ENCODE measurements around the gene SNAP47. TPM values are rescaled to one million over a fixed set of nuclear protein-coding genes. Genes with fewer than 3 reads are reported as not detected.

Gene SNAP47
- polyA plus RNA-seq, 1 experiment = 32.8 TPM

- Histone ChIP-seq H3K4me3 (ENCODE audit: low read depth, low read length) (no peak overlapping the region), H3K36me3 (ENCODE audit: control insufficient read depth, insufficient read depth, low read length) (no peaks in the 10 kb centered on the region; the same call in 1 of the 2 replicates), H3K27me3 (ENCODE audit: control insufficient read depth, insufficient read depth, low read length) (no peaks in the 10 kb centered on the region)
- no peak for TF ChIP-seq CTCF (IDR thresholded peaks at IDR 0.05; ENCODE audit: insufficient read depth, low read depth, low read length)
- no peak for DNase-seq (ENCODE audit: low read depth)
- ChIA-PET POLR2A (no interaction called here), CTCF (no interaction called here)
Measured at GRCh38 chr1:227726318-227726717, 8.9 kb upstream of the SNAP47 start.

- no peaks in the 10 kb centered on the region for H3K27me3 ChIP-seq (ENCODE audit: control insufficient read depth, insufficient read depth, low read length)
- no peak for TF ChIP-seq CTCF (IDR thresholded peaks at IDR 0.05; ENCODE audit: insufficient read depth, low read depth, low read length)
- POLR2A ChIA-PET = no interaction called here
- DNase-seq (ENCODE audit: low read depth) = no peak
- peaks cover 7% of the 10 kb centered on the region for H3K36me3 ChIP-seq (ENCODE audit: control insufficient read depth, insufficient read depth, low read length)
- CTCF ChIA-PET = no interaction called here
- H3K4me3 ChIP-seq (ENCODE audit: low read depth, low read length) = no peak overlapping the region
Measured at GRCh38 chr1:227726924-227727599, 8.2 kb upstream of the SNAP47 start.

GRCh38 chr1:227728059-227728891 lies 7.0 kb upstream of the SNAP47 start:
- DNase-seq (ENCODE audit: low read depth) = no peak
- TF ChIP-seq CTCF (IDR thresholded peaks at IDR 0.05; ENCODE audit: insufficient read depth, low read depth, low read length) = no peak
- POLR2A ChIA-PET = no interaction called here
- peaks cover 18% of the 10 kb centered on the region for H3K36me3 ChIP-seq (ENCODE audit: control insufficient read depth, insufficient read depth, low read length)
- H3K27me3 ChIP-seq (ENCODE audit: control insufficient read depth, insufficient read depth, low read length) = no peaks in the 10 kb centered on the region
- peak overlapping the region; percentile 55 for H3K4me3 ChIP-seq (ENCODE audit: low read depth, low read length)
- CTCF ChIA-PET = interaction anchor here (1.1 kb wide), 1 partner anchor 30 kb away, joined by 3 read pairs; no protein-coding TSS in a partner anchor

GRCh38 chr1:227728892-227729143 lies 6.4 kb upstream of the SNAP47 start:
- DNase-seq (ENCODE audit: low read depth) = no peak
- H3K36me3 ChIP-seq (ENCODE audit: control insufficient read depth, insufficient read depth, low read length) = peaks cover 18% of the 10 kb centered on the region
- H3K4me3 ChIP-seq (ENCODE audit: low read depth, low read length) = peak overlapping the region; percentile 55
- no peaks in the 10 kb centered on the region for H3K27me3 ChIP-seq (ENCODE audit: control insufficient read depth, insufficient read depth, low read length)
- POLR2A ChIA-PET = no interaction called here
- no peak for TF ChIP-seq CTCF (IDR thresholded peaks at IDR 0.05; ENCODE audit: insufficient read depth, low read depth, low read length)
- CTCF ChIA-PET = interaction anchor here (0.6 to 3.4 kb wide), 8 partner anchors 29 to 859 kb away, joined by 3 to 15 read pairs (median 3); partner anchors contain the start of genes PSEN2 and WNT9A

- POLR2A ChIA-PET = no interaction called here
- H3K4me3 ChIP-seq (ENCODE audit: low read depth, low read length) = peak overlapping the region; percentile 55; the same call in 1 of the 2 replicates
- CTCF ChIA-PET = interaction anchor here (0.6 to 3.4 kb wide), 13 partner anchors 14 to 859 kb away, joined by 3 to 15 read pairs (median 4); partner anchors contain the start of genes PSEN2 and WNT9A
Measured at GRCh38 chr1:227729144-227729880, 5.9 kb upstream of the SNAP47 start.

More at GRCh38 chr1:227729144-227729880, 5.9 kb upstream of the SNAP47 start:
- no peak for DNase-seq (ENCODE audit: low read depth)
- no peak for TF ChIP-seq CTCF (IDR thresholded peaks at IDR 0.05; ENCODE audit: insufficient read depth, low read depth, low read length)
- Histone ChIP-seq H3K27me3 (ENCODE audit: control insufficient read depth, insufficient read depth, low read length) (no peaks in the 10 kb centered on the region), H3K36me3 (ENCODE audit: control insufficient read depth, insufficient read depth, low read length) (peaks cover 18% of the 10 kb centered on the region)

All from BJ (cell line).